SK-N-SH treated with all-trans-retinoic acid at 6 μM for 48 hours (cell line): ENCODE results near the gene EIF6.

Experiments used
- ATAC-seq: fragments of 200-7000 bp; cut with Tn5 transposase; 3 replicates; pipeline ENCODE4 v1.9.1; 2020; ENCODE audit warnings: mild to moderate bottlenecking, moderate library complexity
- ARNTL ChIP-seq: fragments of 450-650 bp; formaldehyde crosslinking; IDR thresholded peaks from 2 replicates; pipeline ENCODE4 v1.5.0; 2020; ENCODE audit warnings: low read depth, mild to moderate bottlenecking, moderate library complexity, borderline replicate concordance
- CREB5 ChIP-seq: fragments of 250-450 bp; sonication (Bioruptor Pico); IDR thresholded peaks from 2 replicates; pipeline ENCODE4 v1.5.1; 2020; ENCODE audit warnings: low read depth, mild to moderate bottlenecking, moderate library complexity
- CSDC2 ChIP-seq: fragments of 250-450 bp; sonication (Bioruptor Pico); IDR thresholded peaks from 2 replicates; pipeline ENCODE4 v1.5.0; 2020; ENCODE audit warnings: mild to moderate bottlenecking, moderate library complexity
- CSRNP3 ChIP-seq: fragments of 250-450 bp; sonication (Bioruptor Pico); IDR thresholded peaks from 2 replicates; pipeline ENCODE4 v1.5.1; 2021; ENCODE audit warnings: mild to moderate bottlenecking, moderate library complexity
- ESRRG ChIP-seq: fragments of 250-450 bp; sonication (Bioruptor Pico); IDR thresholded peaks from 2 replicates; pipeline ENCODE4 v1.6.1; 2021; ENCODE audit warnings: mild to moderate bottlenecking
- OSR1 ChIP-seq: fragments of 250-450 bp; sonication (Bioruptor Pico); IDR thresholded peaks from 2 replicates; pipeline ENCODE4 v1.8.0; 2022; ENCODE audit warnings: moderate library complexity, mild to moderate bottlenecking, inconsistent platforms
- PATZ1 ChIP-seq: fragments of 250-450 bp; sonication (Bioruptor Pico); IDR thresholded peaks from 2 replicates; pipeline ENCODE4 v1.8.0; 2020; ENCODE audit warnings: mild to moderate bottlenecking, moderate library complexity, borderline replicate concordance
- POU6F1 ChIP-seq: fragments of 250-450 bp; sonication (Bioruptor Pico); IDR thresholded peaks from 2 replicates; pipeline ENCODE4 v1.8.0; 2021; ENCODE audit warnings: low read depth, mild to moderate bottlenecking, moderate library complexity, borderline replicate concordance
- PPARA ChIP-seq: fragments of 250-450 bp; sonication (Bioruptor Pico); IDR thresholded peaks from 2 replicates; pipeline ENCODE4 v1.5.0; 2020; ENCODE audit warnings: mild to moderate bottlenecking, borderline replicate concordance
- RARB ChIP-seq: fragments of 250-450 bp; sonication (Bioruptor Pico); IDR thresholded peaks from 2 replicates; pipeline ENCODE4 v1.8.0; 2021; ENCODE audit warnings: mild to moderate bottlenecking, moderate library complexity
- TCF4 ChIP-seq: fragments of 250-450 bp; sonication (Bioruptor Pico); IDR thresholded peaks from 2 replicates; pipeline ENCODE4 v1.8.0; 2021; ENCODE audit warnings: mild to moderate bottlenecking, moderate library complexity, borderline replicate concordance
- TOX ChIP-seq: fragments of 250-450 bp; sonication (Bioruptor Pico); IDR thresholded peaks from 2 replicates; pipeline ENCODE4 v1.8.0; 2021; ENCODE audit warnings: mild to moderate bottlenecking, moderate library complexity, borderline replicate concordance
- TSHZ2 ChIP-seq: fragments of 250-450 bp; sonication (Bioruptor Pico); IDR thresholded peaks from 2 replicates; pipeline ENCODE4 v1.5.0; 2020; ENCODE audit warnings: mild to moderate bottlenecking, moderate library complexity
- ZC3H10 ChIP-seq: fragments of 250-450 bp; sonication (Bioruptor Pico); IDR thresholded peaks from 2 replicates; pipeline ENCODE4 v1.5.1; 2021; ENCODE audit warnings: mild to moderate bottlenecking, moderate library complexity
- ZFP3 ChIP-seq: fragments of 250-450 bp; sonication (Bioruptor Pico); IDR thresholded peaks from 2 replicates; pipeline ENCODE4 v1.5.0; 2020; ENCODE audit warnings: mild to moderate bottlenecking, moderate library complexity
- ZFP30 ChIP-seq: fragments of 450-650 bp; formaldehyde crosslinking; IDR thresholded peaks from 2 replicates; pipeline ENCODE4 v1.5.0; 2022; ENCODE audit warnings: mild to moderate bottlenecking, moderate library complexity
- ZNF565 ChIP-seq: fragments of 450-650 bp; formaldehyde crosslinking; conservative IDR thresholded peaks from 2 replicates; pipeline ENCODE4 v1.5.0; 2020; ENCODE audit warnings: low read depth, mild to moderate bottlenecking, moderate library complexity
- ZNF70 ChIP-seq: fragments of 450-650 bp; formaldehyde crosslinking; IDR thresholded peaks from 2 replicates; pipeline ENCODE4 v1.5.0; 2020; ENCODE audit warnings: mild to moderate bottlenecking, moderate library complexity
- ZNF8 ChIP-seq: fragments of 450-650 bp; formaldehyde crosslinking; IDR thresholded peaks from 2 replicates; pipeline ENCODE4 v1.5.0; 2020; ENCODE audit warnings: mild to moderate bottlenecking, moderate library complexity

Gene EIF6

GRCh38 chr20:35284267-35284991 is at the start of gene EIF6:
TSS of gene EIF6 (minus strand) at chr20:35284772. CDS start at chr20:35284487, 285 bp downstream.
- ATAC-seq, result peak; percentile 94
- peak; percentile 94 for TF ChIP-seq ZFP3 (CRISPR knock-in tag)
- no peak for TF ChIP-seq RARB (CRISPR knock-in tag)
- no peak for TF ChIP-seq TCF4 (CRISPR knock-in tag)
- no peak for TF ChIP-seq ZFP30 (CRISPR knock-in tag)
- no peak for TF ChIP-seq ZNF8 (CRISPR knock-in tag)
- no peak for TF ChIP-seq CSRNP3 (CRISPR knock-in tag)
- TF ChIP-seq POU6F1 (CRISPR knock-in tag), result no peak
- TF ChIP-seq OSR1 (CRISPR knock-in tag), result no peak
- TF ChIP-seq ZNF70 (CRISPR knock-in tag), result no peak
- no peak for TF ChIP-seq ARNTL
- TF ChIP-seq ZC3H10 (CRISPR knock-in tag), result no peak
- peak; percentile 63; the same call in 1 of the 2 replicates for TF ChIP-seq PATZ1 (CRISPR knock-in tag)
- no peak for TF ChIP-seq ZNF565 (CRISPR knock-in tag)

GRCh38 chr20:35333606-35334005 is 49.0 kb upstream of the EIF6 start:
- no peak for ATAC-seq
- TF ChIP-seq ZFP3 (CRISPR knock-in tag), result no peak
- no peak for TF ChIP-seq OSR1 (CRISPR knock-in tag)
- no peak for TF ChIP-seq ZNF565 (CRISPR knock-in tag)
- no peak for TF ChIP-seq TCF4 (CRISPR knock-in tag)
- TF ChIP-seq PATZ1 (CRISPR knock-in tag), result no peak
- no peak for TF ChIP-seq ESRRG (CRISPR knock-in tag)

- no peak for ATAC-seq
- no peak for TF ChIP-seq PPARA (CRISPR knock-in tag)
- no peak for TF ChIP-seq CREB5 (CRISPR knock-in tag)
- no peak for TF ChIP-seq TSHZ2 (CRISPR knock-in tag)
- TF ChIP-seq OSR1 (CRISPR knock-in tag), result no peak
- no peak for TF ChIP-seq RARB (CRISPR knock-in tag)
- no peak for TF ChIP-seq PATZ1 (CRISPR knock-in tag)
- no peak for TF ChIP-seq ZC3H10 (CRISPR knock-in tag)
- no peak for TF ChIP-seq TCF4 (CRISPR knock-in tag)
- TF ChIP-seq ZNF70 (CRISPR knock-in tag), result no peak
- no peak for TF ChIP-seq ZFP3 (CRISPR knock-in tag)
- no peak for TF ChIP-seq CSDC2 (CRISPR knock-in tag)
- no peak for TF ChIP-seq ESRRG (CRISPR knock-in tag)
- TF ChIP-seq POU6F1 (CRISPR knock-in tag), result no peak
- no peak for TF ChIP-seq TOX (CRISPR knock-in tag)
These were observed 48.1 kb upstream of the EIF6 start for GRCh38 chr20:35332540-35333200.
